Activated CD4-positive, alpha-beta T cell treated with anti-CD3 and anti-CD28 coated beads, Interleukin-2, amount 10 ng/mL, durations not matched to agents 24 days and 14 days (primary cell): Measurements from ENCODE around the gene ZNF512B. TPM values are rescaled to one million over a fixed set of nuclear protein-coding genes. Genes with fewer than 3 reads are reported as not detected.
"Not testable (repeated sequence)": the region's sequence is repeated elsewhere in the genome, so short reads cannot be mapped to it uniquely, and the experiment has no call there.

Source experiments
- DNase-seq: peaks from one replicate; pipeline ENCODE4 v3.0.0; 2022
- H3K27ac Mint-ChIP-seq: one replicate; pipeline ENCODE4 v1.8.0; 2022; ENCODE audit warnings: mild to moderate bottlenecking, mixed read lengths
- H3K27me3 Mint-ChIP-seq: one replicate; pipeline ENCODE4 v1.8.0; 2022; ENCODE audit warnings: mixed read lengths
- H3K36me3 Mint-ChIP-seq: one replicate; pipeline ENCODE4 v1.8.0; 2022; ENCODE audit warnings: low read depth, mild to moderate bottlenecking, mixed read lengths
- H3K4me1 Mint-ChIP-seq: one replicate; pipeline ENCODE4 v1.8.0; 2021; ENCODE audit warnings: mixed read lengths
- H3K4me3 Mint-ChIP-seq: one replicate; pipeline ENCODE4 v1.8.0; 2022; ENCODE audit warnings: mild to moderate bottlenecking, moderate library complexity, mixed read lengths
- H3K9me3 Mint-ChIP-seq: one replicate; pipeline ENCODE4 v1.8.0; 2021; ENCODE audit warnings: mixed read lengths
- intact Hi-C: fragments of 100-400 bp; cut with micrococcal nuclease; formaldehyde crosslinking; loops from one replicate; pipeline ENCODE4 v1.15.1; 2023
- total RNA-seq: library from RNA; stranded (reverse); gene quantifications from 2 replicates; pipeline ENCODE4 v1.2.3, GENCODE V29; 2022

ZNF512B gene
- total RNA-seq, 1 donor from 2014 or later: 26.0 TPM

DNA sequence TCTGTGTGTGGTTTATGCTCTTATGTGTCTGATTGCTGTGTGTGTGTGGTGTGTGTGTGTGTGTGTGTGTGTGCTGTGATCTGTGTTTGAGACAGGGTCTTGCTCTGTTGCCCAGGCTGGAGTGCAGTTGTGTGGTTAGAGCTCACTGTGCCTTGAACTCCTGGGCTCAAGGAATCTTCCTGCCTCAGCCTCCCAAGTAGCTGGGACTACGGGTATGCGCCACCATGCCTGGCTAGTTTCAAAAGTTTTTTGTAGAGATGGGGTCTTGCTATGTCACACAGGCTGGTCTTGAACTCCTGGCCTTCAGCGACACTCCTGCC is 3.4 kb upstream of the ZNF512B start:
- intact Hi-C loops: loop anchor here (10.0 kb wide), 1 partner anchor 238 kb away; the partner anchor contains the start of genes LIME1 and SLC2A4RG
- DNase-seq: peak; percentile 54
- no peaks in the 10 kb centered on the region for H3K9me3 Mint-ChIP-seq
- H3K36me3 Mint-ChIP-seq: peaks cover 37% of the 10 kb centered on the region
- H3K4me1 Mint-ChIP-seq: peaks cover 44% of the 10 kb centered on the region
- H3K4me3 Mint-ChIP-seq: no peak overlapping the region
- no peaks in the 10 kb centered on the region for H3K27me3 Mint-ChIP-seq
- H3K27ac Mint-ChIP-seq: no peak overlapping the region

DNA sequence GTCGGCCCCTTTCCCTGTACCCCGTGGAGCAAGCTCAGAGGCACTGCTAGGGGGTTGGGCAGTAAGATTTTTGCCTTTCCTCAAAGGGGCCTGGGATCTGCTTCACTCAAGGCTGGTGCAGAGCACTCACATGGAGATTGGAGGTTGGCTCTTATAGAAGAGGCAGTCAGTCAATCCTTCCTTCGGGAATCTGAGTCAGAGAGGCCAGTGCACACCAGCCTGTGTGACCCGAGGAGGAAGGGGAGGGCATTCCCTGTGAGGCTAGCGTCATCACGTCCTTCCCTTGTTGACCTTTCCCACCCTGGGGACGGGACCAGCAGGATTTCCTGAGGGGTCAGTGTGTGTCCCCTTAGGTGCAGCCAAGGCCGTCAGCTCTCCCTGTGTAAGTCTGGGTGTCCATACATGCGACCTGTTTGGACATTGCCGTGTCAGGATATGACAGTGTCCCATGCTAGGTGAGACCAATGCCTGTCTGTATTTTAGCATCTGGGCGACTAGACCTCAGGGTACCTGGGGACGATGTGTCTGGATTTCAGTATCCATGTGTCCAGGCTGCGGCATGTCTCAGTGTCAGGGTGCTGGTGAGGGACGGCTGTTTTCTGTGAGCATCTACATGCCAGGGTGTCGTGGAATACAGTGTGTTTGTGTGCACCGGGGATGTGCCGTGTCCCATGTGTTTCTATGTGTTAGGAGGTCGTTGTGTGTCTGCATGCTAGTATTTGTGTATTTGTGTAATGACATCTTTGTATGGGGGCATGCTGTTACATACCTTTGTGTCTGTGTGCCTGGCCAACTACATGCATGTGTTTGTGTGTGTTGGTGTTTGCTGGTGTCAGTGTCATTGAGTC is 2.8 kb upstream of the ZNF512B start:
- peaks cover 38% of the 10 kb centered on the region for H3K4me1 Mint-ChIP-seq
- no peaks in the 10 kb centered on the region for H3K9me3 Mint-ChIP-seq
- intact Hi-C loops: loop anchor here (10.0 kb wide), 1 partner anchor 238 kb away; the partner anchor contains the start of genes LIME1 and SLC2A4RG
- peaks cover 39% of the 10 kb centered on the region for H3K36me3 Mint-ChIP-seq
- H3K27me3 Mint-ChIP-seq: no peaks in the 10 kb centered on the region
- DNase-seq: no peak
- H3K27ac Mint-ChIP-seq: no peak overlapping the region
- no peak overlapping the region for H3K4me3 Mint-ChIP-seq

DNA sequence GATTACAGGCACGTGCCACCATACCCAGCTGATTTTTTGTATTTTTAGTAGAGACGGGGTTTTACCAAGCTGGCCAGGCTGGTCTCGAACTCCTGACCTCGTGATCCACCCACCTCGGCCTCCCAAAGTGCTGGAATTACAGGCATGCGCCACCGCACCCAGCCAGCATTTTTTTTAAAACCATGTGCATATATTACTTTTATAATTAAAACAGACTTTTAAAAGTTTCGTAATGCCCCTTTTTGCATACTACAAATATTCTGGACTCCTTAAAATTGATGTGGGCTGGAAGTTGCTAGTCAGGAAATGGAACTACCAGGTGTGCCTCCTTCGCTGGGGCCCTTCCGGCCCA is 2.2 kb upstream of the ZNF512B start:
- not testable (repeated sequence) for H3K4me3 Mint-ChIP-seq, H3K27me3 Mint-ChIP-seq, H3K9me3 Mint-ChIP-seq, DNase-seq, H3K27ac Mint-ChIP-seq
- intact Hi-C loops: loop anchor here (10.0 kb wide), 1 partner anchor 237 kb away; the partner anchor contains the start of genes LIME1 and SLC2A4RG
- peaks cover 32% of the 10 kb centered on the region for H3K4me1 Mint-ChIP-seq
- peaks cover 38% of the 10 kb centered on the region for H3K36me3 Mint-ChIP-seq

DNA sequence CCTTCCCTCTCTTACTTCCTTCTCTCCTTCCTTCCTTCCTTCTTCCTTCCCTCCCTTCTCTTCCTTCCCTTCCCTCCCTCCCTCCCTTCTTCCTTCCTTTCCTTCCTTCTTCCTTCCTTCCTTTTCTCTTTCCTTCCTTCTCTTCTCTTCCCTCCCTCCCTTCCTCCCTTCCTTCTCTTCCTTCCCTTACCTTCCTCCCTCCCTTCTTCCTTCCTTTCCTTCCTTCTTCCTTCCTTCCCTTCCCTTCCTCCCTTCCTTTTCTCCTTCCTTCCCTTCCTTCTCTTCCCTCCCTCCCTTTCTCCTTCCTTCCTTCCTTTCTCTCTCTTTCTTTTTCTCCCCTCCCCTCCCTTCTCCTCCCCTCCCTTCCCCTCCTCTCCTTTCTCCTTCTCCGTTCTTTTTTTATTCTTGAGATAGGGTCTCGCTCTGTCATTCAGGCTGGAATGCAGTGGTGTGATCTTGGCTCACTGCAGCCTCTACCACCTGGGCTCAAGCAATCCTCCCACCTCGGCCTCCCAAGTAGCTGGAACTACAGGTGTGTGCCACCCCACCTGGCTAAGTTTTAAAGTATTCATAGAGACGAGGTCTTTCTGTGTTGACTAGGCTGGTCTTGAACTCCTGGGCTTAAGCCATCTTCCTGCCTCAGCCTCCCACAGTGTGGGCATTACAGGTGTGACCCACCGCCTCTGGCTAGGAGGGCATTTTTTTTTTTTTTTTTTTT is 1.1 kb upstream of the ZNF512B start:
- intact Hi-C loops: loop anchor here (10.0 kb wide), 1 partner anchor 236 kb away; the partner anchor contains the start of genes LIME1 and SLC2A4RG
- Mint-ChIP-seq H3K4me1 (peaks cover 23% of the 10 kb centered on the region), H3K27me3 (no peaks in the 10 kb centered on the region), H3K9me3 (no peaks in the 10 kb centered on the region), H3K36me3 (peaks cover 37% of the 10 kb centered on the region), H3K27ac (peak overlapping the region; percentile 75), H3K4me3 (peak overlapping the region; percentile 65)
- DNase-seq: no peak

DNA sequence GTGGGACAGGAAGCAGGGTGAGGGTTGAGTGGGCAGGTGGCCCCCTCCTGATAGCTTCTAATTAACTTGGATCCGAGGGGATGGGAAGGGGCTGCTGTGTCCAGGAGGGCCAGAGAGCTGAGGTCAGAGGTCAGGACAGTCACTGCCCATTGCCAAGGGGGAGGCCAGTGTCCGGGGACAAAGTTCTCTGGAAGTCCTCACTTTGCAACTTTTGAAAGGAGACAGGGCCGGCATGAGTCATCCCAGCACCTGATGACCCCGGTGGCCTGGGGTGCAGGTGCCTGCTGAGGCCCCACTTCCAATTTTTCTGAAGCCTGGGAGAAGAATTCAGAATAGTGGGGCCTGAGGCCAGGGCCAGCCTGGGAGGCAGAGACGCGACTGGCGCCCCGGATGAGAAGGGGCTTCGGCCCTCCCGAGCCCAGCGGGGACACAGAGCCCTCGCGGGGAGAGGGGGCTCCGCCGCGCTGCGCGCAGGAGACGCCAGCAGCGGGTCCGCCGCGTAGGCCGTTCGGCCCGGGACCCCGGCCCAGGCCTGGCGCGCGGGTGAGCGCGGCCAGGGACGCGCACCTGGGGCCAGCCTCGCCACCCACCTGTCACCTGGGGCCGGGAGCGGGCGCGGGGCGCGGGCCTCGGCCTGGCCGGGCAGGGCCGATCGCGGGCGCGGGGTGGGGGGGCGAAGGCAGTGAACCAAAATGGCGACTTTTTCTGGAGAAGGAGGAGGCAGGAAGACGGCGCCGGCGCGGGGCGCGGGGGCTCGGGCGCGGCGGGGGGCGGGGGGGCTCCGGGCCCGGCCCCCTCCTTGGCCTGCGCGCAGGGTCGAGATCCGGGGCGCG is 586 bp downstream of the ZNF512B start:
- no peaks in the 10 kb centered on the region for H3K9me3 Mint-ChIP-seq
- peak overlapping the region; percentile 89 for H3K27ac Mint-ChIP-seq
- peak overlapping the region; percentile 88 for H3K4me3 Mint-ChIP-seq
- DNase-seq: peak; percentile 82
- peaks cover 31% of the 10 kb centered on the region for H3K36me3 Mint-ChIP-seq
- no peaks in the 10 kb centered on the region for H3K27me3 Mint-ChIP-seq
- peaks cover 20% of the 10 kb centered on the region for H3K4me1 Mint-ChIP-seq
- intact Hi-C loops: no loop called here

DNA sequence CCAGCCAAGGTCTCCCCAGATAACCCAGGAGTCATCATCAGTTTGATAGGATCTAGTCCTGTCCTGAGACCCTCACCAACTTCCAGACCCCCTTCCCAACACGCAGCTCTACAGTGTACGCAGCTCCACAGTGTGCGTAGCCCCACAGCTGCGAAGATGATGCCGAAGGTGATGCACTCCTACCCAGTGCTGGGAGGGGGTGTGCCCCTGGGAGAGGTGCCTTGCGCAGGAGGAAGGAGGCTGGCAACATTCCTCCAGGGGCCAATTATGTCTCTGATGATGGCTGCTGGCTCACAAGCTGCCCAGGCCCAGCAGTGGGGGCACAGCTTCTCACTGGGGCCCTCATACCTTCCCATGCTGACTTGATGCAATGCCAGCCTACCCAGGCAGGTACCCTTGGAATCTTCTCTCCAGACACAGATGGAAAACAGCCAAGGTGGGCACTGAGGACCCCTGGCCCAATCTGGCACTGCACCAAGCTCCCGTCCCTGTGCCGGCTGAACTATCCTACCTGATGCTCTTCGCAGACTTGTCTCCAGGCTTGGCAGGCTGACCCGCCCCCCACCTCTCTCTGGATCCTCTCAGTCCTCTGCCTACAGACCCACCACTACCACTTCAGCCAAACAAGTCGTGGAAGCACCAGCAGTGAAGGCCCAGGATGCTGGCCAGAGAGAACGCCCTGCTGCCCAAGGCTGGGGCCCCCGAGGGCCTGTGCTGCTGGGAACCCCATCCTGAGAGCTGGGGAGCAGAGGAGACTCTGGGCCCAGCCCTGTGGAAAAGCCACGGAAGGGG is 1.4 kb downstream of the ZNF512B start:
- H3K9me3 Mint-ChIP-seq: no peaks in the 10 kb centered on the region
- H3K36me3 Mint-ChIP-seq: peaks cover 31% of the 10 kb centered on the region
- peaks cover 15% of the 10 kb centered on the region for H3K4me1 Mint-ChIP-seq
- no peak for DNase-seq
- peak overlapping the region; percentile 89 for H3K27ac Mint-ChIP-seq
- H3K27me3 Mint-ChIP-seq: no peaks in the 10 kb centered on the region
- peak overlapping the region; percentile 88 for H3K4me3 Mint-ChIP-seq
- intact Hi-C loops: no loop called here

DNA sequence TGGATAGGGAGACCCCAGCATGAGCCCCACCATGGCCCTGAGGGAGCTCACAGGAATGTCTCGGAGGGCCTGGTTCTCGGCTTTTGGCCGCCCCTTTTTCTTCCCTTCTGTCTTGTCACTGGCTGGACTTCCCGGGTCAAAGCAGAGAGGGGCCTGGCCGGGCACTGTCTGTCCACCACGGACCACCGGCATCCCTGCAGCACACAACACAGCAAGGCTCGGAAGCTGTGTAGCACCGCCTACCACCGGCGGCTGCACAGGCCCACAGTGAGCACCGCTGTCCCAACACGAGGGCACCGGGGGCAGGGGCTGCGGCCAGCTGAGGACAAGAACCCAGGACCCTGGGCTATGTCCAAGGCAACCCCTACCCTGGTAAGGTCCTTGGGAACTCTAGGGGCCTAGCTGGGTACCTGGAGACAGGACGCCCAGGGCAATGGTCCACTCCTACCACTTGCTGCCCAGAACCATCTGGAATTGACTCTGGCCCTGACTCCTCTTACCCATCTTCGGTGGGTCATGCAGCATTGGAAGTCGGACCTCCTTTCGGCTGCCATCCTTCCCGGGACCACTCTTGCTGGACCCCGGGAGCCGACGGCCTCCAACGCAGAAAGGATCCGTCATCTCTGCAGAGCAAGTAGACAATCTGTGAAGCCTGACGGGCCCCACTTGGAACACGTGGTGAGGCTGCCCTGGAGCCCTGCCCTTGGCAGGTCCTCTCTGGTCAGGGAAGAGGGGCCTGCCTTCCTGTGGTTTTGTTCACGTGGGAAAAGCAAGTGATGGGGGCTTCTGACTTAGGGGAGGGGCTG is 2.2 kb downstream of the ZNF512B start:
- H3K9me3 Mint-ChIP-seq: no peaks in the 10 kb centered on the region
- no peaks in the 10 kb centered on the region for H3K27me3 Mint-ChIP-seq
- H3K4me3 Mint-ChIP-seq: peak overlapping the region; percentile 26
- no peak for DNase-seq
- H3K27ac Mint-ChIP-seq: no peak overlapping the region
- intact Hi-C loops: no loop called here
- H3K4me1 Mint-ChIP-seq: peaks cover 14% of the 10 kb centered on the region
- H3K36me3 Mint-ChIP-seq: peaks cover 32% of the 10 kb centered on the region

DNA sequence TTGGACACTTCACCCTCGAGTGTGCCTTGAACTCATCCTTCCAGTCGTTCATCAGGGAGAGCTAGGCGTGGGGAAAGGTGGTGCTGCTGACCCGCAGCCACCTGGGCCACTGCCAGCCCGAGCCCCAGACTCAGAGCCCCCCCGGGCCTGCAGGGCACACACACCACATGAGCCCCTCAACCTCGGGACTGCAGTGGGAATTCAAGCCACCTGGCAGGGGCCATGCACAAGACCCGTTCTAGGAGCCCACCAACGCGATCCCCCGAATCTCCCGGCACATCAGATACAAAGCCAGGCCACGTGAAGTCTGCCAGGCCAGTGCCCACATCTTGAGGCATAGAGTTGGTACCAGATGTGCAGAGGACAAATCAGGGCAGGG is 2.8 kb downstream of the ZNF512B start:
- H3K27me3 Mint-ChIP-seq: no peaks in the 10 kb centered on the region
- H3K4me3 Mint-ChIP-seq: no peak overlapping the region
- DNase-seq: no peak

DNA sequence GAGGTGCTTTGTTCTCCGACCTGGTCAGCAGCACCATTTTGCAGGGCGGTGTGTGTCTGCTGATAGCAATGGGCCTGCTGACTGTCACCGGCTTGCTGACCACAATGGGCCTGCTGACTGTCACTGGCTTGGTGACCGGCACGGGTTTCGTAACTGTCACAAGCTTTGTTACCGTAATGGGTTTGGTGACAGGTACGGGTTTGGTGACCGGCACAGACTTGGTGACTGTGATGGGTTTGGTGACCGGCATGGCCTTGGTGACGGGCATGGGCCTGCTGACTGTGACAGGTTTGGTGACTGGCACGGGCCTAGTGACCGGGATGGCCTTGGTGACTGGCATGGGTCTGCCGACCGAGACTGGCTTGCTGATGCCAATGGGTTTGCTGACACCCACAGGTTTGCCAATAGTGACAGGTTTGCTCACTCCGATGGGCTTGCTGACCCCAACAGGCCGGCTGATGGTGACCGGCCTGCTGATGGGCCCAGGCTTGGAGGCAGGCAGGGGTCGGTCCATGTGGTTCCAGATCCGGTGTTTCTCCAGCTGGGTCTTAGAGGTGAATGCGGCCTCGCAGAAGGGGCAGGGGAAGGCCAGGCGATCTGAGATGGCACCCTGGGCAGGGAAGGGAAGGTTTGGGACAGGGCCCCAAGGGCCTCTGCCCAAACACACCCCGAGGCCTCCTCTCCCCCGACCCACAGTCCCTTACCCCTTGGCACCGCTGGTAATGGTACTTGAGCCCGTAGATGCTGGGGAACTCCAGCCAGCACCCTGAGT is 3.4 kb downstream of the ZNF512B start:
- Mint-ChIP-seq H3K27ac (peak overlapping the region; percentile 11), H3K4me1 (peaks cover 12% of the 10 kb centered on the region), H3K36me3 (peaks cover 36% of the 10 kb centered on the region), H3K4me3 (no peak overlapping the region), H3K27me3 (no peaks in the 10 kb centered on the region), H3K9me3 (no peaks in the 10 kb centered on the region)
- intact Hi-C loops: no loop called here
- DNase-seq: no peak

More for the DNA sequence above, 2.8 kb downstream of the ZNF512B start:
- intact Hi-C loops: no loop called here
- Mint-ChIP-seq H3K9me3 (no peaks in the 10 kb centered on the region), H3K27ac (no peak overlapping the region), H3K4me1 (peaks cover 12% of the 10 kb centered on the region), H3K36me3 (peaks cover 33% of the 10 kb centered on the region)

DNA sequence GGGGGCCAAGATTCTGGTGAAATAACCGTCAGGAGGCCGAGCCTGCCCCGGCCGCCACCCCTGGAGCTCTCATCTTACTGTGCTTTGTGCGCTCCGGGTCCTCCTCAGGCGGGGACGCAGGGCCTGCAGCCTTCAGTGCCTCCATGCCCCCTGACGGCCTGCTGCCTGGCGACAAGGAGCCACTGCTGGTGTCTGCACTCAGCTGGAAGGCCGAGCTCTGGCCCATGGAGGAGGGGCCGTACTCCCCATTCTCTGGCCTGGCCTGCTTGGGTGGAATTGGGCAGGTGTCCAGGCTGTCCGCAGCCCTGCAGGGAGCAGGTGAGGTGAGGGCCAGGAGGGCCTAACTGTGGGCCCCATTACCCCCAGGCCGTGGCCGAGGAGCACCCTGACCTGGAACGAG is 5.3 kb downstream of the ZNF512B start:
- Mint-ChIP-seq H3K36me3 (peaks cover 42% of the 10 kb centered on the region), H3K27ac (no peak overlapping the region), H3K27me3 (no peaks in the 10 kb centered on the region), H3K4me3 (no peak overlapping the region), H3K4me1 (peaks cover 7% of the 10 kb centered on the region), H3K9me3 (no peaks in the 10 kb centered on the region)
- intact Hi-C loops: no loop called here
- DNase-seq: no peak

DNA sequence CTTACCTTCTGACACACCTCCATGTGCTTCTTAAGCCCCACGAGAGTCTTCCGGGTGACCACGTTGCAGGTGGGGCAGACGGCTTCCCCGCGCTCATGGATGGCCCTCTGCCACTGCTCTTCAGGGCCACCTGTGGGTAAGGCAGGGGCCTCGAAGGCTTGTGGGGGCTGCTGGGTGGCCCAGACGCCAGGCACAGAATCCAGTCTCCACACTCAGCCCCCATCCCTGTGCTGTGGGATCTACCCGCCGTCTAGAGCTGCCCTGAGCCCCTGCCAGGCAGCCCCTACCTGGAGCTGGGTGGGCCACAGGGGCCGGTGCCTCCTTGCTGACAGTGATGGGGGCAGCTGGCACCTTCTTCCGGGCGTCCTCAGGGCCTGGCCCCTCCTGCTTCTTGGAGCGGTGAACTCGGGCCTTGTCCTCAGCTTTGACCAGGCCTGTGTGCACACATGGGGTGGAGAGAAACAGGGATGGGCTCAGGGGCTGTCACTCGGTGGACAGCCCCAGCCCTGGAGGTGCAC is 5.9 kb downstream of the ZNF512B start:
- intact Hi-C loops: no loop called here
- Mint-ChIP-seq H3K4me3 (no peak overlapping the region), H3K27ac (no peak overlapping the region), H3K9me3 (no peaks in the 10 kb centered on the region), H3K27me3 (no peaks in the 10 kb centered on the region), H3K36me3 (peaks cover 40% of the 10 kb centered on the region), H3K4me1 (peaks cover 5% of the 10 kb centered on the region)
- DNase-seq: no peak

DNA sequence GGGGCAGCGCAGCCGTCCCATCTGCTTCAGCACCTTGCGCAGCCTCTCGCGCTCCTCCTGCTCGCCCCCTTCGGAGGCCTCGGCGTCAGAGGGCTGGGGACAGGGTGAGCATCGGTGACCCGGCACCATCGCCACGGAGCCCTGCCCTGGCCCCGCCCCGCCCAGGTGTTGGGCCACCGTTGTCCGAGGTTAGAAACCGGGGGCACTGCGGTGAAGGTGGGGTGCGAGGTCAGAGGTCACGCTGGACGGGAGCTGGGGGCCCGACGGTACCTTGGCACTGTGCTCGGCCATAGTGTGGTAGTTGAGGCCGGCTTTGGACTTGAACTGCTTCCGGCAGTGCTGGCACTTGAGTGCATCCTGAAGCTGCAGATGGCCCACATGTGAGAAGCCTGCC is 6.4 kb downstream of the ZNF512B start:
- H3K36me3 Mint-ChIP-seq: peaks cover 35% of the 10 kb centered on the region
- H3K27me3 Mint-ChIP-seq: no peaks in the 10 kb centered on the region
- DNase-seq: no peak
- intact Hi-C loops: no loop called here
- no peak overlapping the region for H3K27ac Mint-ChIP-seq
- no peak overlapping the region for H3K4me3 Mint-ChIP-seq
- H3K9me3 Mint-ChIP-seq: no peaks in the 10 kb centered on the region
- peaks cover 2% of the 10 kb centered on the region for H3K4me1 Mint-ChIP-seq
